ENCODE measurements around the gene ATP6V1F. TPM values are rescaled to one million over a fixed set of nuclear protein-coding genes. Genes with fewer than 3 reads are reported as not detected.

ATP6V1F gene
- total and polyA plus RNA-seq, 3 donors from 2014 or later = 133 to 414 (median 166) TPM

DNA sequence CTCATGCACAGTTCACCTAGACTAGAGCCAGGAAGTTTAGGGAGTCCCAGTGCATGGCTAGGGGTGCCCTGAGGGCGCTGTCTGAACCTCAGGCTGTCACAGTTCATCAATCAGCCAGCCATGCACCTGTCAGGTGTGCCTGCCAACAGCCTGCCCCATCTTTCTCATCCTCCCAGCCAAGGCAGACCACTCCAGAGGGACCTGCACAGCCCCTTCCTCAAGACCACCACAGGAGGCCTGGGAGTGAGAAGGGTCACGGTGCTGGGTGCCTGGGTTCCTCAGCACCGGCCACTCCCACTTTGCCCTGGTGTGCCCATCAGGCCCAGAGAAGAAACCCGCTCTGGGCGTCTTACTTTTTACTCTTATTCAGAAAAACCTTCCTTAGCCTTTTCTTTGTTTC is 8.4 kb downstream of the ATP6V1F start:
- no peak for TF ChIP-seq POLR2A (IDR thresholded peaks at IDR 0.05)
- TF ChIP-seq, protein P1, sequence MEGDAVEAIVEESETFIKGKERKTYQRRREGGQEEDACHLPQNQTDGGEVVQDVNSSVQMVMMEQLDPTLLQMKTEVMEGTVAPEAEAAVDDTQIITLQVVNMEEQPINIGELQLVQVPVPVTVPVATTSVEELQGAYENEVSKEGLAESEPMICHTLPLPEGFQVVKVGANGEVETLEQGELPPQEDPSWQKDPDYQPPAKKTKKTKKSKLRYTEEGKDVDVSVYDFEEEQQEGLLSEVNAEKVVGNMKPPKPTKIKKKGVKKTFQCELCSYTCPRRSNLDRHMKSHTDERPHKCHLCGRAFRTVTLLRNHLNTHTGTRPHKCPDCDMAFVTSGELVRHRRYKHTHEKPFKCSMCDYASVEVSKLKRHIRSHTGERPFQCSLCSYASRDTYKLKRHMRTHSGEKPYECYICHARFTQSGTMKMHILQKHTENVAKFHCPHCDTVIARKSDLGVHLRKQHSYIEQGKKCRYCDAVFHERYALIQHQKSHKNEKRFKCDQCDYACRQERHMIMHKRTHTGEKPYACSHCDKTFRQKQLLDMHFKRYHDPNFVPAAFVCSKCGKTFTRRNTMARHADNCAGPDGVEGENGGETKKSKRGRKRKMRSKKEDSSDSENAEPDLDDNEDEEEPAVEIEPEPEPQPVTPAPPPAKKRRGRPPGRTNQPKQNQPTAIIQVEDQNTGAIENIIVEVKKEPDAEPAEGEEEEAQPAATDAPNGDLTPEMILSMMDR (IDR thresholded peaks at IDR 0.05) = no peak
- Histone ChIP-seq H3K27me3 (no peaks in the 10 kb centered on the region), H3K36me3 (ENCODE audit: low read depth, missing control alignments) (no peaks in the 10 kb centered on the region), H3K27ac (no peak overlapping the region), H3K9me3 (no peaks in the 10 kb centered on the region), H3K4me1 (peaks cover 7% of the 10 kb centered on the region), H3K4me3 (no peak overlapping the region)
- DNase-seq = no peak
- intact Hi-C loops (cut with DNase I; ENCODE audit: low total_unique reads) = loop anchor here (10.0 kb wide), 1 partner anchor 106 kb away; no protein-coding TSS in a partner anchor
- WGBS, 2 donors = 82 to 94% methylated on average over 5 of the region's 5 CpGs

GRCh38 chr7:128872394-128872824 is 9.8 kb downstream of the ATP6V1F start:
- 79 to 89% methylated on average over 8 to 13 of the region's 13 CpGs for WGBS, 2 donors
- no peak for DNase-seq
- Histone ChIP-seq H3K4me1 (peaks cover 7% of the 10 kb centered on the region), H3K4me3 (no peak overlapping the region), H3K9me3 (no peaks in the 10 kb centered on the region), H3K27ac (no peak overlapping the region), H3K36me3 (ENCODE audit: low read depth, missing control alignments) (no peaks in the 10 kb centered on the region), H3K27me3 (no peaks in the 10 kb centered on the region)
- intact Hi-C loops (cut with DNase I; ENCODE audit: low total_unique reads) = loop anchor here (10.0 kb wide), 1 partner anchor 108 kb away; no protein-coding TSS in a partner anchor
- no peak for TF ChIP-seq POLR2A (IDR thresholded peaks at IDR 0.05)
- TF ChIP-seq, protein P1 (IDR thresholded peaks at IDR 0.05) = no peak

- peaks cover 7% of the 10 kb centered on the region for H3K4me1 ChIP-seq
- H3K27me3 ChIP-seq = no peaks in the 10 kb centered on the region
- DNase-seq = no peak
- no peak for TF ChIP-seq POLR2A (IDR thresholded peaks at IDR 0.05)
- TF ChIP-seq, protein P1 (IDR thresholded peaks at IDR 0.05) = no peak
- H3K4me3 ChIP-seq = no peak overlapping the region
- H3K36me3 ChIP-seq (ENCODE audit: low read depth, missing control alignments) = no peaks in the 10 kb centered on the region
- H3K9me3 ChIP-seq = no peaks in the 10 kb centered on the region
- 64 to 81% methylated on average over 8 to 9 of the region's 9 CpGs for WGBS, 2 donors
- no peak overlapping the region for H3K27ac ChIP-seq
- intact Hi-C loops (cut with DNase I; ENCODE audit: low total_unique reads) = loop anchor here (10.0 kb wide), 1 partner anchor 108 kb away; no protein-coding TSS in a partner anchor
These were observed 10.6 kb downstream of the ATP6V1F start for GRCh38 chr7:128873234-128873633.

DNA sequence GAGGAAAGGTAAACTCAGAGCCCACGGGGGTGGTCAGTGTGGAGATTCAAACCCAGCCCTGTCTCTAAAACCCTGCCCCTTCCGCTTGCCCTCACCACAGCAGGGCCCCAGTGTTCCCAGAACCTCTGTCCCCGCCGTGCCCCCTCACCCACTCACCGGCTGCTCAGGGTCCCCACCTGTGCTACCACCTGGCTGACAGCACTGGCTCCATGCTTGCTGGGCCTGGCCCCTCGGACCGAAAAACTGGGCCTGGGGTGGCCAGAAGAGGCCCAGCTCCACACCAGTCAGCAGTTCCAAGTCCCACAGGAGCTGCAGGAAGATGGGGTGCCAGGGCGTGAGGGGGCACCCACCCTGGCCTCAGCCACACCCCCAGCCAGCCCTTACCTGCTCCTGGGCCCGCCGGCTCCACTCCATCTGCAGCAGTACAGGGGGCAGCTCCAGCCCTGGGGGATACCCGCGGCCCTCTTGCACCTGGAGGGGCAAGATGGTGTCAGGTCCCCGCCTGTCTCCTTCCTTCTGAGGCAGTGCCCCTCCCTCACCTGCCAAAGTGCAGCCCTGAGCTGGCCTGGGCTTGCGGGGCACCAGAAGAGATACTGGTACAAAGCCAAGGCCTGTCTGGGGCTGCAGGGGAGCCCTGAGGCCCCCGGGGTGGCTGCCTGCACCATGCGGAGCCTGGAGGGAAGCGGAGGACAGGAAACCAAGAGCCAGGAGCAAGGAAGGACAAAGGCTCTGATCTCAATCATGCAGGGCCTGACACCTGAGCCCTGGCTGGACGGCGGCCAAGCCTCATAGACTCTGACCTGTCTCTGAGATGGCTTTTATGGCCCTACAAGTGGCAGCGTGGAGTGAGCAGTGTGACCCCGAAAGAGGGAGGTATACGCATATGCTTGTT is 11.7 kb downstream of the ATP6V1F start:
- H3K36me3 ChIP-seq (ENCODE audit: low read depth, missing control alignments) = no peaks in the 10 kb centered on the region
- no peak for DNase-seq
- no peak overlapping the region for H3K4me3 ChIP-seq
- H3K27me3 ChIP-seq = no peaks in the 10 kb centered on the region
- intact Hi-C loops (cut with DNase I; ENCODE audit: low total_unique reads) = loop anchor here (10.0 kb wide), 1 partner anchor 110 kb away; no protein-coding TSS in a partner anchor
- TF ChIP-seq POLR2A (IDR thresholded peaks at IDR 0.05) = no peak
- TF ChIP-seq, protein P1 (IDR thresholded peaks at IDR 0.05) = no peak
- H3K27ac ChIP-seq = no peak overlapping the region
- 86% methylated on average over 13 to 22 of the region's 22 CpGs for WGBS, 2 donors
- no peaks in the 10 kb centered on the region for H3K4me1 ChIP-seq
- no peaks in the 10 kb centered on the region for H3K9me3 ChIP-seq

Data from testis (tissue), 3 donors.